ENCODE results near the gene MRGPRE. TPM values are rescaled to one million over a fixed set of nuclear protein-coding genes. Genes with fewer than 3 reads are reported as not detected.

Gene MRGPRE
- total and polyA plus RNA-seq, 7 donors: not detected

DNA sequence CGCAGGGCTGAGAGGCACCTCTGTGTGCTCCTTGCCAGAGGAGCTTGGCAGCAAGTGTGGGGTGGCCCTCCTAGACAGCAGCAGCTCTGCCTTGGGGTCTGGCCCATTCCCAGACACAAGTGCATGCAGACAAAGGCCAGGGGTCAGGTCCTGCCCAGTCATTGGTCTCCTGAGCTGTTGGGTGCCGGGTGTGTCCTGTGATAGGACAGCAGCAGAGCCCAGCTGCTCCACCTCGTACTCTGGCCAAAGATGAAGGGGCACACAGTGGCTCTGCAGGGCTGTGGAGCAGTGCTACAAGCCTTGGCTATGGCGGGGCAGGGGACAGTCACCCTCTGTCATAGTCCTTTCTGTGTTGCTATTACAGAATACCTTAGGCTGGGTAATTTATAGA is 49.8 kb downstream of the MRGPRE start:
- WGBS, 3 donors: 81 to 86% (median 85%) methylated on average over 4 of the region's 4 CpGs
- Histone ChIP-seq H3K9me3 (no peaks in the 10 kb centered on the region), H3K4me3 (no peak overlapping the region), H3K36me3 (ENCODE audit: insufficient read depth in 1 of 2, low read depth in 1 of 2) (no peaks in the 10 kb centered on the region), H3K4me1 (no peaks in the 10 kb centered on the region), H3K27ac (no peak overlapping the region), H3K27me3 (ENCODE audit: insufficient read depth in 3 of 3, low read length in 2 of 3) (no peaks in the 10 kb centered on the region)
- DNase-seq (peak in 1 of 2 donors; percentile 34), ATAC-seq (no peak)
- TF ChIP-seq CTCF (IDR thresholded peaks at IDR 0.05): no peak
- intact Hi-C loops (cut with DNase I): no loop called here

GRCh38 chr11:3181725-3182461 is 50.3 kb downstream of the MRGPRE start:
- H3K27me3 ChIP-seq (ENCODE audit: insufficient read depth in 3 of 3, low read length in 2 of 3): no peaks in the 10 kb centered on the region
- no peaks in the 10 kb centered on the region for H3K4me1 ChIP-seq
- H3K4me3 ChIP-seq: no peak overlapping the region
- no peak for ATAC-seq
- DNase-seq: peak in 1 of 2 donors; percentile 28
- 89 to 93% (median 89%) methylated on average over 12 of the region's 12 CpGs for WGBS, 3 donors
- H3K27ac ChIP-seq: no peak overlapping the region
- no peaks in the 10 kb centered on the region for H3K9me3 ChIP-seq
- intact Hi-C loops (cut with DNase I): no loop called here
- no peak for TF ChIP-seq CTCF (IDR thresholded peaks at IDR 0.05)
- no peaks in the 10 kb centered on the region for H3K36me3 ChIP-seq (ENCODE audit: insufficient read depth in 1 of 2, low read depth in 1 of 2)

DNA sequence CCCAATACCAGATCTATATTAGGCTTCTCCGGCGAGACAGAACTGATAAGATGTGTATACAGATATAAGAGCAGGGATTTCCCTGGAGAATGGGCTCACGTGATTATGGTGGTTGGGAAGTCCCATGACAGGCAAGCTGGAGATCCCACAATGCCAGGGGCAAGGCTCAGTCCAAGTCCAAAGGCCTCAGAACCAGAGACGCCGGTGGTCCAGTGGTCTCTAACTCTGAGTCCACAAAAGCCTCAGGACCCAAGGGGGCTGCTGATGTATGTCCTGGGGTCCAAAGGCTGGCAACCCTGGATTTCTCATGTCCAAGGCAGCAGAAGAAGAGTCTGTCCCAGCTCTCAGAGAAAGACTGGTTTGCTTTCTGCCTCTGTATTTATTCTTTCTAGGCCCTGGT is 51.3 kb downstream of the MRGPRE start:
- DNase-seq (peak in 1 of 2 donors; percentile 22), ATAC-seq (no peak)
- WGBS, 3 donors: 82 to 90% (median 86%) methylated on average over 5 of the region's 5 CpGs
- H3K9me3 ChIP-seq: no peaks in the 10 kb centered on the region
- no peaks in the 10 kb centered on the region for H3K4me1 ChIP-seq
- H3K36me3 ChIP-seq (ENCODE audit: insufficient read depth in 1 of 2, low read depth in 1 of 2): no peaks in the 10 kb centered on the region
- intact Hi-C loops (cut with DNase I): no loop called here
- H3K4me3 ChIP-seq: no peak overlapping the region
- no peaks in the 10 kb centered on the region for H3K27me3 ChIP-seq (ENCODE audit: insufficient read depth in 3 of 3, low read length in 2 of 3)
- no peak for TF ChIP-seq CTCF (IDR thresholded peaks at IDR 0.05)
- H3K27ac ChIP-seq: no peak overlapping the region

DNA sequence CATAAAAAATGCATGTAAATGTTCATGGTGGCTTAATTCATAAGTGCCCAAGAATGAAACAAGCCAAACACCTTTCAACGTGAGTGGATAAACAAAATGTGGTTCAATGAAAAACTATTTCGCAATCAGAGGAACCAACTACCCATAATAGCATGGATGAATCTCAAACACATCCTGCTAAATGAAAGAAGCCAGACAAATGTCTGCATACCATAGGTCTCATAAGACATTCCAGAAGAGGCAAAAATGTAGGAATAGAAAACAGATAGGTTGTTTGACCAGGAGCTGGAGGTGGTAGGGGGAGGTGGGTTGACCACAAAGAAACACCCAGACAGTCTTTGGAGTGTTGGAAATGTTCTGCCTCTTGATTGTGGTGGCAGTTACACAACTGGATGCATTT is 53.9 kb downstream of the MRGPRE start:
- H3K27ac ChIP-seq: no peak overlapping the region
- DNase-seq (no peak), ATAC-seq (no peak)
- H3K4me3 ChIP-seq: no peak overlapping the region
- H3K9me3 ChIP-seq: no peaks in the 10 kb centered on the region
- no peaks in the 10 kb centered on the region for H3K4me1 ChIP-seq
- no peaks in the 10 kb centered on the region for H3K36me3 ChIP-seq (ENCODE audit: insufficient read depth in 1 of 2, low read depth in 1 of 2)
- WGBS, 3 donors: 68 to 82% (median 73%) methylated on average over 2 of the region's 2 CpGs
- TF ChIP-seq CTCF (IDR thresholded peaks at IDR 0.05): no peak
- intact Hi-C loops (cut with DNase I): no loop called here
- H3K27me3 ChIP-seq (ENCODE audit: insufficient read depth in 3 of 3, low read length in 2 of 3): no peaks in the 10 kb centered on the region

GRCh38 chr11:3177931-3178330 is 54.3 kb downstream of the MRGPRE start:
- intact Hi-C loops (cut with DNase I): no loop called here
- ATAC-seq (no peak), DNase-seq (no peak)
- 74 to 79% (median 76%) methylated on average over 2 of the region's 2 CpGs for WGBS, 3 donors
- Histone ChIP-seq H3K36me3 (ENCODE audit: insufficient read depth in 1 of 2, low read depth in 1 of 2) (no peaks in the 10 kb centered on the region), H3K4me3 (no peak overlapping the region), H3K9me3 (no peaks in the 10 kb centered on the region), H3K4me1 (no peaks in the 10 kb centered on the region), H3K27ac (no peak overlapping the region), H3K27me3 (ENCODE audit: insufficient read depth in 3 of 3, low read length in 2 of 3) (no peaks in the 10 kb centered on the region)
- no peak for TF ChIP-seq CTCF (IDR thresholded peaks at IDR 0.05)
